Mesothelial cell of epicardium (in vitro differentiated cells): Measurements from ENCODE around the gene AHNAK. TPM values are rescaled to one million over a fixed set of nuclear protein-coding genes. Genes with fewer than 3 reads are reported as not detected.

Source experiments
- DNase-seq, 2 experiments: peaks; one replicate each; pipeline ENCODE4 v3.0.0; 2021; ENCODE audit warnings: low spot score in 2 of 2; ENCODE audit not compliant: unreplicated experiment in 2 of 2
- H3K27ac Mint-ChIP-seq: 2 replicates; pipeline ENCODE4 v1.8.0; 2021; ENCODE audit warnings: mixed read lengths
- H3K27me3 Mint-ChIP-seq: 2 replicates; pipeline ENCODE4 v1.8.0; 2021; ENCODE audit warnings: low read depth, mixed read lengths
- H3K36me3 Mint-ChIP-seq: 2 replicates; pipeline ENCODE4 v1.8.0; 2021; ENCODE audit warnings: mixed read lengths
- H3K4me1 Mint-ChIP-seq: 2 replicates; pipeline ENCODE4 v1.8.0; 2021; ENCODE audit warnings: mixed read lengths
- H3K4me3 Mint-ChIP-seq: 2 replicates; pipeline ENCODE4 v1.8.0; 2021; ENCODE audit warnings: mild to moderate bottlenecking, moderate library complexity, mixed read lengths
- H3K9me3 Mint-ChIP-seq: 2 replicates; pipeline ENCODE4 v1.8.0; 2021; ENCODE audit warnings: mixed read lengths
- total RNA-seq: library from RNA; stranded (reverse); gene quantifications from 3 replicates; pipeline ENCODE4 v1.2.1, GENCODE V29; 2021
- TF ChIP-seq, protein P1 (sequence below): fragments of 200-600 bp; sonication (generic); IDR thresholded peaks from one replicate; pipeline ENCODE4 v1.5.0; 2021; ENCODE audit warnings: antibody characterized with exemption; ENCODE audit not compliant: unreplicated experiment

Gene AHNAK
- total RNA-seq, 1 donor from 2014 or later: 481 TPM

DNA sequence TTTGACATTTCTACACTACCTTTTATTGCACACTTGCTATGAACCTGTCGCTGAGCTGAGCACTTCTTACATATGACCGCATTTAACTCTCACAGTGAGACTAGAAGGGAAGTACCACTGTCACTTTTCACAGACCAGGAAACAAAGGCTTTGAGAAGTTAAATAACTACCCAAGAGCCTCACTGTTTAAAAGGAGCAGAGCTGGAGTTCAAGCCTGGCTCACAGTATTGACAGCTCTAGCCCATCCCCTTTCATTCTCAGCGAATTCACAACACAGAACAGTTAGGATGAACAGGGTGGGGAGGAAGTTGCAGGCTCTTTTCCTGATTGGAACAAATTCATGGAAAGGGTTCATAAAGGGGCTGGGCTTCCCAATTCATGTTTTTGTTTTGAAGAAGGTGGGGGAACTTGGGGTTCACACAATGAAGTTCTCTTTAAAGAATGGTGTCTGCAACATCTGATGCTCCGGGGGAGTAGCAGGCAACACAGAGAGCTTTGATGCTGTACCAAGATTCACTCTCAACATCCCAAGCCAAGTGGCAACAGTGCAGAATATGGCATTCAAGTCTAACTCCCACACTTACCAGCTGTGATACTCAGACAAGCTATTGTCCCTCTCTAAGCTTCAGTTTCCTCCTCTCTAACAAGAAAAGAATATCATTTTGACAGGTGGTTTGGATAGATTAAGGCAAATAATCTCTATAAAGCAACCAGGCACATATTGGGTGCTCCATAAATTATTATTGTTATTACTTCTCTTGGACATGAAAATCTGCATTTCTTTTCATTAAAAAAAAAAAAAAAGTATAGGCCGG is 110.6 kb downstream of the AHNAK start:
- Mint-ChIP-seq H3K9me3 (no peaks in the 10 kb centered on the region), H3K27me3 (no peaks in the 10 kb centered on the region), H3K36me3 (no peaks in the 10 kb centered on the region), H3K27ac (peak overlapping the region; percentile 1), H3K4me3 (no peak overlapping the region), H3K4me1 (peaks cover 39% of the 10 kb centered on the region)
- no peak for DNase-seq
- TF ChIP-seq, protein P1, sequence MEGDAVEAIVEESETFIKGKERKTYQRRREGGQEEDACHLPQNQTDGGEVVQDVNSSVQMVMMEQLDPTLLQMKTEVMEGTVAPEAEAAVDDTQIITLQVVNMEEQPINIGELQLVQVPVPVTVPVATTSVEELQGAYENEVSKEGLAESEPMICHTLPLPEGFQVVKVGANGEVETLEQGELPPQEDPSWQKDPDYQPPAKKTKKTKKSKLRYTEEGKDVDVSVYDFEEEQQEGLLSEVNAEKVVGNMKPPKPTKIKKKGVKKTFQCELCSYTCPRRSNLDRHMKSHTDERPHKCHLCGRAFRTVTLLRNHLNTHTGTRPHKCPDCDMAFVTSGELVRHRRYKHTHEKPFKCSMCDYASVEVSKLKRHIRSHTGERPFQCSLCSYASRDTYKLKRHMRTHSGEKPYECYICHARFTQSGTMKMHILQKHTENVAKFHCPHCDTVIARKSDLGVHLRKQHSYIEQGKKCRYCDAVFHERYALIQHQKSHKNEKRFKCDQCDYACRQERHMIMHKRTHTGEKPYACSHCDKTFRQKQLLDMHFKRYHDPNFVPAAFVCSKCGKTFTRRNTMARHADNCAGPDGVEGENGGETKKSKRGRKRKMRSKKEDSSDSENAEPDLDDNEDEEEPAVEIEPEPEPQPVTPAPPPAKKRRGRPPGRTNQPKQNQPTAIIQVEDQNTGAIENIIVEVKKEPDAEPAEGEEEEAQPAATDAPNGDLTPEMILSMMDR: no peak

- TF ChIP-seq, protein P1: no peak
- Mint-ChIP-seq H3K27ac (peak overlapping the region; percentile 26), H3K9me3 (peaks cover 6% of the 10 kb centered on the region), H3K36me3 (no peaks in the 10 kb centered on the region), H3K4me3 (no peak overlapping the region), H3K27me3 (no peaks in the 10 kb centered on the region), H3K4me1 (peaks cover 47% of the 10 kb centered on the region)
- no peak for DNase-seq
These were observed 112.7 kb downstream of the AHNAK start for GRCh38 chr11:62433904-62434276.

GRCh38 chr11:62433141-62433903 is 113.3 kb downstream of the AHNAK start:
- peak overlapping the region; percentile 26 for H3K27ac Mint-ChIP-seq

GRCh38 chr11:62432695-62433094 is 113.9 kb downstream of the AHNAK start:
- peaks cover 6% of the 10 kb centered on the region for H3K9me3 Mint-ChIP-seq
- no peak overlapping the region for H3K27ac Mint-ChIP-seq
- no peak for DNase-seq
- H3K4me3 Mint-ChIP-seq: no peak overlapping the region
- no peaks in the 10 kb centered on the region for H3K36me3 Mint-ChIP-seq
- peaks cover 57% of the 10 kb centered on the region for H3K4me1 Mint-ChIP-seq
- no peaks in the 10 kb centered on the region for H3K27me3 Mint-ChIP-seq
- TF ChIP-seq, protein P1: no peak

More at GRCh38 chr11:62433141-62433903, 113.3 kb downstream of the AHNAK start:
- H3K4me3 Mint-ChIP-seq: no peak overlapping the region
- peaks cover 6% of the 10 kb centered on the region for H3K9me3 Mint-ChIP-seq
- H3K4me1 Mint-ChIP-seq: peaks cover 53% of the 10 kb centered on the region
- no peak for DNase-seq
- TF ChIP-seq, protein P1: no peak
- H3K27me3 Mint-ChIP-seq: no peaks in the 10 kb centered on the region
- no peaks in the 10 kb centered on the region for H3K36me3 Mint-ChIP-seq

DNA sequence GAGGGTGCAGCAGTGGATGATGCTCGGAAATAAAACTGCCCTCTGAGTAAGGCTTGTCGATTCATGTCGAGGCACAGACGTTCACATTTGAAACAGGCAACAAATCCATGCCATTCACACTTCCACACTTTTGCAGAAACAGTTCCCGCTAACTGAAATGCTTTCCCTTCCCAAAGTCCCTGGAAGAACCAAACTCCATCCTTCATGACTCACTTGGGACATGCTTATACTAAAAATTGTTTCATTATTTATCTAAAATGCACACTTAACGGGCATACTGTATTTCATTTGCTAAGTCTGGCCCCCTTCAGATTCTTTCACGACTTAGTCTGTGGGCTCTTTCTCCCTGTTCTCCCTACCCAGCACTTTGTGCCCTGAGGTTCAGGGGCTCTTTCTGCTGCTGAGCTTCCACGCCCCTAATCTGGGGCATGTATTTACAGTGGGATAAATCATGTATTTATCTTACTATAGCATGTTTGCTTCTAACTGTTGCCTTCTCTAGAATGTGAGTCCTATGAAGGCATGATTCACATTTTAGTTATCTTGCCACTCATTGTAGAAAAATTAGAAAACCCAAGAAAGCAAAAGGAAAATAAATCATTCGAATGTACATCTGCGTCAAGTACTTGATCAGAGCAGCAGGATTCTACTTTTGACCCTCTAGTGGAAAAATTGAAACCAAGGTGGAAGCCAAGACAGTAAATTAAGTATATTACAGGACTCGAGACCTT is 115.3 kb downstream of the AHNAK start:
- TF ChIP-seq, protein P1: no peak
- H3K4me3 Mint-ChIP-seq: no peak overlapping the region
- peaks cover 67% of the 10 kb centered on the region for H3K4me1 Mint-ChIP-seq
- peak overlapping the region; percentile 81 for H3K27ac Mint-ChIP-seq
- H3K9me3 Mint-ChIP-seq: peaks cover 6% of the 10 kb centered on the region
- no peaks in the 10 kb centered on the region for H3K36me3 Mint-ChIP-seq
- no peak for DNase-seq
- no peaks in the 10 kb centered on the region for H3K27me3 Mint-ChIP-seq
